ENCODE data around the gene CAMTA1. TPM values are rescaled to one million over a fixed set of nuclear protein-coding genes. Genes with fewer than 3 reads are reported as not detected.

CAMTA1 gene
- polyA plus RNA-seq, 1 experiment, result 23.1 TPM

GRCh38 chr1:7039590-7040220, 254.5 kb downstream of the CAMTA1 start:
- ChIA-PET POLR2A (no interaction called here), CTCF (no interaction called here)
- Histone ChIP-seq H3K4me3 (ENCODE audit: low read depth, low read length) (no peak overlapping the region), H3K27me3 (ENCODE audit: control insufficient read depth, insufficient read depth, low read length) (no peaks in the 10 kb centered on the region; the same call in 1 of the 2 replicates), H3K36me3 (ENCODE audit: control insufficient read depth, insufficient read depth, low read length) (no peaks in the 10 kb centered on the region)
- DNase-seq (ENCODE audit: low read depth), result no peak
- TF ChIP-seq, protein P1, sequence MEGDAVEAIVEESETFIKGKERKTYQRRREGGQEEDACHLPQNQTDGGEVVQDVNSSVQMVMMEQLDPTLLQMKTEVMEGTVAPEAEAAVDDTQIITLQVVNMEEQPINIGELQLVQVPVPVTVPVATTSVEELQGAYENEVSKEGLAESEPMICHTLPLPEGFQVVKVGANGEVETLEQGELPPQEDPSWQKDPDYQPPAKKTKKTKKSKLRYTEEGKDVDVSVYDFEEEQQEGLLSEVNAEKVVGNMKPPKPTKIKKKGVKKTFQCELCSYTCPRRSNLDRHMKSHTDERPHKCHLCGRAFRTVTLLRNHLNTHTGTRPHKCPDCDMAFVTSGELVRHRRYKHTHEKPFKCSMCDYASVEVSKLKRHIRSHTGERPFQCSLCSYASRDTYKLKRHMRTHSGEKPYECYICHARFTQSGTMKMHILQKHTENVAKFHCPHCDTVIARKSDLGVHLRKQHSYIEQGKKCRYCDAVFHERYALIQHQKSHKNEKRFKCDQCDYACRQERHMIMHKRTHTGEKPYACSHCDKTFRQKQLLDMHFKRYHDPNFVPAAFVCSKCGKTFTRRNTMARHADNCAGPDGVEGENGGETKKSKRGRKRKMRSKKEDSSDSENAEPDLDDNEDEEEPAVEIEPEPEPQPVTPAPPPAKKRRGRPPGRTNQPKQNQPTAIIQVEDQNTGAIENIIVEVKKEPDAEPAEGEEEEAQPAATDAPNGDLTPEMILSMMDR (IDR thresholded peaks at IDR 0.05; ENCODE audit: insufficient read depth, low read depth, low read length), result no peak

- Histone ChIP-seq H3K27me3 (ENCODE audit: control insufficient read depth, insufficient read depth, low read length) (peaks cover 2% of the 10 kb centered on the region), H3K36me3 (ENCODE audit: control insufficient read depth, insufficient read depth, low read length) (no peaks in the 10 kb centered on the region), H3K4me3 (ENCODE audit: low read depth, low read length) (no peak overlapping the region)
- POLR2A ChIA-PET, result no interaction called here
- CTCF ChIA-PET, result interaction anchor here (1.1 to 4.2 kb wide), 7 partner anchors 12 to 607 kb away, joined by 3 to 49 read pairs (median 7); no protein-coding TSS in a partner anchor
- TF ChIP-seq, protein P1 (IDR thresholded peaks at IDR 0.05; ENCODE audit: insufficient read depth, low read depth, low read length), result no peak
- no peak for DNase-seq (ENCODE audit: low read depth)
These were observed 255.9 kb downstream of the CAMTA1 start for GRCh38 chr1:7040969-7041695.

- POLR2A ChIA-PET, result no interaction called here
- no peak for DNase-seq (ENCODE audit: low read depth)
These were observed 257.3 kb downstream of the CAMTA1 start for GRCh38 chr1:7042322-7043190.

DNA sequence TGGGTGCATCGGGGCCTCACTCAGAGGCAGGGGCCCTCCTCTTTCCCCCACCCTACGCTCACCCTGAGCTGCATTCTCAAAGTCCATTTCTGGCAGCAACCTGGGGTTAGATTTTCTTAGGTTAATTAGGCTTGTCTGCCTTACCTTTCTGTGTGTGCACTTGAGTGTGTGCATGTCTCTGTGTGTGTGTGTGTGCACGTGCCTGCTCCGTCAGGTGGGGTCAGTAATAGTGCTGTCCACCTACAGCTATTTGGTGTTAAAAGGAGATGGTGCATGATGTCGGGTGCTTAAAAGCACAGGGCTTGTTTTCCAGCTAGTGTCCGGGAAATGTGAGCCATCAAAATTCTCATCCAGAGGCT, 257.9 kb downstream of the CAMTA1 start:
- Histone ChIP-seq H3K27me3 (ENCODE audit: control insufficient read depth, insufficient read depth, low read length) (peaks cover 2% of the 10 kb centered on the region), H3K36me3 (ENCODE audit: control insufficient read depth, insufficient read depth, low read length) (no peaks in the 10 kb centered on the region), H3K4me3 (ENCODE audit: low read depth, low read length) (no peak overlapping the region)
- ChIA-PET POLR2A (no interaction called here), CTCF (interaction anchor here (0.6 to 4.2 kb wide), 18 partner anchors 9 to 609 kb away, joined by 3 to 49 read pairs (median 6); no protein-coding TSS in a partner anchor)
- TF ChIP-seq, protein P1 (IDR thresholded peaks at IDR 0.05; ENCODE audit: insufficient read depth, low read depth, low read length), result no peak
- DNase-seq (ENCODE audit: low read depth), result no peak

More at GRCh38 chr1:7042322-7043190, 257.3 kb downstream of the CAMTA1 start:
- Histone ChIP-seq H3K27me3 (ENCODE audit: control insufficient read depth, insufficient read depth, low read length) (peaks cover 2% of the 10 kb centered on the region), H3K4me3 (ENCODE audit: low read depth, low read length) (no peak overlapping the region), H3K36me3 (ENCODE audit: control insufficient read depth, insufficient read depth, low read length) (no peaks in the 10 kb centered on the region)
- CTCF ChIA-PET, result interaction anchor here (0.6 to 4.2 kb wide), 23 partner anchors 9 to 610 kb away, joined by 3 to 49 read pairs (median 5); no protein-coding TSS in a partner anchor
- TF ChIP-seq, protein P1 (IDR thresholded peaks at IDR 0.05; ENCODE audit: insufficient read depth, low read depth, low read length), result peak; percentile 52
